ENCODE measurements around the gene ENKD1.

ENKD1 gene

DNA sequence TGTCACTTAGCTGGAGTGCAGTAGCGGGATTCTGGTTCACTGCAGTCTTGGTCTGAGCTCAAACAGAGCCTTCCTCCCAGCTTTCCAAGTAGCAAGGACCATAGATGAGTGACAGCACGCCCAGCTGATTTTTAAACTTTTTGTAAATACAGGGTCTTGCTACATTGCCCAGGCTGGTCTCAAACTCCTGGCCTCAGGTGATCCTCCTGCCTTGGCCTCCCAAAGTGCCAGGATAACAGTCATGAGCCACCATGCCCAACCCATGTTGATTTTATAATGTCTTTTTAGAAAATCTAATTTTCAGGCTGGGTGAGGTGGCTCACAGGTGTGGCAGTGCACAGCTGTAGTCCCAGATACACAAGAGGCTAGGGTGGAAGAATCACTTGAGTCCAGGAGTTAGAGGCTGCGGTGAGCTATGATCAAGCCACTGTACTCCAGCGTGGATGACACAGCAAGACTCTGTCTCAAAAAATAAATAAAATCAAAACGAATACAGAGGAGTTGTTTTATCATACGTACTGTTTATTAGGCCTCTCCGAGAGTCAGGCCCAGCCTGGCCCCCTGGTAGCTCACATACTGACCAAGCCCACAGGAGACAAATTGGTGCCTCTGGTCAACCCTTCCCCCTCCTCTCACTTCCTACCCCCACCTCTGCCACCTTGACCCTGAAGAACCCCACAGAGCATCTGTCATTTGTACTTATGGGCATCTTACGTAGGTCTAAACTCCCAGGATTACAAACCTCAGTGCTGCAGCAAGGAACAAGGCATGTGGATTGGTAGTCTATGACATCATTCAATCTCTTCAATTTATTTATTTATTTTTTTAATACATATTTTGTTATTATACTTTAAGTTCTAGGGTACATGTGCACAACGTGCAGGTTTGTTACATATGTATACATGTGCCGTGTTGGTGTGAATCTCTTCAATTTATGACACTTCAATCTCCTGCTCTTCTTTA is 13.7 kb upstream of the ENKD1 start:
- TF ChIP-seq, protein P1, sequence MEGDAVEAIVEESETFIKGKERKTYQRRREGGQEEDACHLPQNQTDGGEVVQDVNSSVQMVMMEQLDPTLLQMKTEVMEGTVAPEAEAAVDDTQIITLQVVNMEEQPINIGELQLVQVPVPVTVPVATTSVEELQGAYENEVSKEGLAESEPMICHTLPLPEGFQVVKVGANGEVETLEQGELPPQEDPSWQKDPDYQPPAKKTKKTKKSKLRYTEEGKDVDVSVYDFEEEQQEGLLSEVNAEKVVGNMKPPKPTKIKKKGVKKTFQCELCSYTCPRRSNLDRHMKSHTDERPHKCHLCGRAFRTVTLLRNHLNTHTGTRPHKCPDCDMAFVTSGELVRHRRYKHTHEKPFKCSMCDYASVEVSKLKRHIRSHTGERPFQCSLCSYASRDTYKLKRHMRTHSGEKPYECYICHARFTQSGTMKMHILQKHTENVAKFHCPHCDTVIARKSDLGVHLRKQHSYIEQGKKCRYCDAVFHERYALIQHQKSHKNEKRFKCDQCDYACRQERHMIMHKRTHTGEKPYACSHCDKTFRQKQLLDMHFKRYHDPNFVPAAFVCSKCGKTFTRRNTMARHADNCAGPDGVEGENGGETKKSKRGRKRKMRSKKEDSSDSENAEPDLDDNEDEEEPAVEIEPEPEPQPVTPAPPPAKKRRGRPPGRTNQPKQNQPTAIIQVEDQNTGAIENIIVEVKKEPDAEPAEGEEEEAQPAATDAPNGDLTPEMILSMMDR (IDR thresholded peaks at IDR 0.05; ENCODE audit: insufficient read depth, low read depth, low read length, missing control alignments) = no peak
- H3K4me3 ChIP-seq (ENCODE audit: low read depth, low read length) = no peak overlapping the region
- DNase-seq (ENCODE audit: low read depth) = no peak

DNA sequence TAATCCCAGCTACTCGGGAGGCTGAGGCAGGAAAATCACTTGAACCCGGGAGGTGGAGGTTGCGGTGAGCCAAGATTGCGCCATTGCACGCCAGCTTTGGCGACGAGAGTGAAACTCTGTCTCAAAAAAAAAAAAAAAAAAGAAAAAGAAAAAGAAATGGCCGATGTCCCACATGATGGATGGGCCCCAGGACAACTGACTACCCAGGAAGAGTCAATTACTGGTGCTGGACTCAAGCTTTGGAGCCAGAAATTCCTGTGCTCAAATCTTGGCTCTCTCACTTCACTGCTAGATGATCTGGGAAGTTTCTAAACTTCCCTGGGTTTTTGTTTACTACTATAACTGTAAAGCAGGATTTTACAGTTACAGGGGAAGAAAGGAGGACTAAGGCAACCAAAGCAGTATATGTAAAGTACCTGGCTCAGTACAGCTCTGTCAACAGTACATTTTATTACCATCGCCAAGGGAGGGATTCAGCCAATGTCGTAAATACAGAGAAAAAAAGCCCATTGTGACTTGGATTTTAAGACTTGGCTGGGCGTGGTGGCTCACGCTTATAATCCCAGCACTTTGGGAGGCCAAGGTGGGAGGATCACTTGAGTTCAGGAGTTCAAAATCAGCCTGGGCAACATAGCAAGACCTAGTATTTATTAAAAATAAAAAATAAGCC is 11.9 kb upstream of the ENKD1 start:
- DNase-seq (ENCODE audit: low read depth) = no peak
- TF ChIP-seq, protein P1 (IDR thresholded peaks at IDR 0.05; ENCODE audit: insufficient read depth, low read depth, low read length, missing control alignments) = no peak
- H3K4me3 ChIP-seq (ENCODE audit: low read depth, low read length) = no peak overlapping the region

DNA sequence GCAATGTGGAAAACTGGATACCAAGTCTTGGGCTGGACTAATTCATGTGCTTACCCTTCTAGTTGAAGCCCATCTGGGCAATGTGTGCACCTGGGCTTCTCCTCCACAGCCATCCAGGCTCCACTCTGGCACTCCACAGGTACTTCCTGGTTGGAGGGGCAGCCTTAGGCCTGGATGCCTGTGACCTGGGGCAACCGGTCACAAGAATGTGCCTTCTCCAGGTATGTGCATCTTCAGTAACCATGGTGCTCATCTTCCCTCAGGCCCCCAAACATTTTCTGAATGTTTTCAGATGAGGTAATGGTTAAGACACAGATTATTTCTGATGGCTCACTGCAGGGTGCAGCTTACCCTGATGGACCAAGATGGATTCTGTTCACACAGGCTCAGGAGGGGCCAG is 11.2 kb upstream of the ENKD1 start:
- DNase-seq (ENCODE audit: low read depth) = no peak
- TF ChIP-seq, protein P1 (IDR thresholded peaks at IDR 0.05; ENCODE audit: insufficient read depth, low read depth, low read length, missing control alignments) = no peak
- H3K4me3 ChIP-seq (ENCODE audit: low read depth, low read length) = no peak overlapping the region

DNA sequence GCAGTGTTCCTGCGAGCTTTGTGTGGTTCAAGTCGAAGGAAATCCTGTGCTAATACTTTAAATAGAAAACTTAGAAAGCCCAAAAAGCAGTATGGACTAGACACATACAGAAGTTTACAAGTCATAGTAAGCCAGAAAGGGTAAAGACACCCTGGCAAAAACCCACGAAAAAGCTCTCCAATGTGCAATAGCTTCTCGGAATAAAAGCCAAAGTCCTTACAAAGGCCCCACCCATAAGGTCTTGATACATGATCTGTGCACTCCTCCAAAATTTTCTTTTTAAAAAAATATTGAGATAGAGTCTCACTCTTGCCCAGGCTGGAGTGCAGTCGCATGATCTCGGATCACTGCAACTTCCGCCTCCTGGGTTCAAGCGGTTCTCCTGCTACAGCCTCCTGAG is 10.4 kb upstream of the ENKD1 start:
- H3K4me3 ChIP-seq (ENCODE audit: low read depth, low read length) = no peak overlapping the region
- TF ChIP-seq, protein P1 (IDR thresholded peaks at IDR 0.05; ENCODE audit: insufficient read depth, low read depth, low read length, missing control alignments) = no peak
- no peak for DNase-seq (ENCODE audit: low read depth)

DNA sequence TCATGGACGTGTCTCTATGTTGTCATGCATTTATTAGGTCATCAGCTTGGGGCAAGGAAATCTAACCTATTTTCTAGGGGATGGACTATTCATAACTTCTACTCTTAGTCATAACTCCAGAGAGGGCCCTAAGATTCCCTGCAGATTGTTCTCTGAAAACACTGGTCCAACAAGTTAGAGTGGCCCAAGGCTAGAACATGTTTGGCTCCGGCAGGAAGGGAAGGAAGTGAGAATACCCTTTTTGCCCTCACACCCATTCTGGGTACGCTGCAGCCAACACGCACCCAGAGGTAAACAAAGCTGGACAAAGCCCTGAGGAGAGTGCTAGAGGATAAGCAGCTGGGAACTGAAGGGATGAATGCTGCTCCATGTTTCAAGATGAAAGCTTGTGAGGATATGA is 10.0 kb upstream of the ENKD1 start:
- TF ChIP-seq, protein P1 (IDR thresholded peaks at IDR 0.05; ENCODE audit: insufficient read depth, low read depth, low read length, missing control alignments) = no peak
- no peak overlapping the region for H3K4me3 ChIP-seq (ENCODE audit: low read depth, low read length)
- no peak for DNase-seq (ENCODE audit: low read depth)

DNA sequence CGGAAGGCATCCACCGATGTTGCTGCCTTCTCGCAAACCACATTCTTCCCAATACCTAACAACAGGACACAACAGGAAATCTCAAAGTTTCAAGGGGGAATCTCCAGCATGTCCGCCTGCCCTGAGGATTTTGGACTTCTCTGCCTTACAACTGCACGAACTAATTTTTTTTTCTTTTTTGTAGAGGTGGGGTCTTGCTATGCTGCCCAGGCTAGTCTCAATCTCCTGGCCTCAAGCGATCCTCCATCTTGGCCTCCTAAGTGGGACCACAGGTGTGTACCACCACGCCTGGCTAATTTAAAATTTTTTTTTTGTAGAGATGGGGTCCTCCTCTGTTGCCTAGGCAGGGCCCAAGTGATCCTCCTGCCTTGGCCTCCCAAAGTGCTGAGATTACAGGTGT is 9.4 kb upstream of the ENKD1 start:
- H3K4me3 ChIP-seq (ENCODE audit: low read depth, low read length) = no peak overlapping the region
- TF ChIP-seq, protein P1 (IDR thresholded peaks at IDR 0.05; ENCODE audit: insufficient read depth, low read depth, low read length, missing control alignments) = no peak
- DNase-seq (ENCODE audit: low read depth) = no peak
